Skeletal muscle tissue (tissue), 4 donors: ENCODE measurements around the gene SCN11A. TPM values are rescaled to one million over a fixed set of nuclear protein-coding genes. Genes with fewer than 3 reads are reported as not detected.

ENCODE experiments used
- H3K27ac ChIP-seq: one replicate; pipeline ENCODE4 v1.7.0; 2013; ENCODE audit warnings: mild to moderate bottlenecking, low read depth, low read length, inconsistent platforms
- H3K27me3 ChIP-seq, 3 donors: one replicate each; pipeline ENCODE4 v1.7.0; 2013; ENCODE audit warnings: low read length in 3 of 3; ENCODE audit not compliant: control insufficient read depth in 3 of 3, insufficient read depth in 3 of 3
- H3K36me3 ChIP-seq, 3 donors: one replicate each; pipeline ENCODE4 v1.7.0; 2013; ENCODE audit warnings: low read length in 3 of 3; ENCODE audit not compliant: control insufficient read depth in 3 of 3, insufficient read depth in 3 of 3
- H3K4me1 ChIP-seq, 3 donors: one replicate each; pipeline ENCODE4 v1.7.0; 2013; ENCODE audit warnings: low read length in 3 of 3, mild to moderate bottlenecking in 3 of 3; ENCODE audit not compliant: control insufficient read depth in 3 of 3, insufficient read depth in 3 of 3
- H3K4me3 ChIP-seq, 3 donors: one replicate each; pipeline ENCODE4 v1.7.0; 2013; ENCODE audit warnings: low read length in 3 of 3
- H3K9ac ChIP-seq, 3 donors: one replicate each; pipeline ENCODE4 v1.7.0; 2013; ENCODE audit warnings: low read length in 3 of 3, mild to moderate bottlenecking in 3 of 3, moderate library complexity in 2 of 3, low read depth in 1 of 3
- H3K9me3 ChIP-seq, 3 donors: one replicate each; pipeline ENCODE4 v1.7.0; 2013; ENCODE audit warnings: low read length in 3 of 3; ENCODE audit not compliant: control insufficient read depth in 3 of 3
- total RNA-seq: library from RNA; depleted of rRNA; stranded (reverse); fragments of >200 nt; gene quantifications from one replicate; pipeline ENCODE4 v1.2.3, GENCODE V29; 2014
- donor health status: Osteomylitis.

SCN11A gene
- total RNA-seq, 1 donor from 2014 or later, result 2.6 TPM

DNA sequence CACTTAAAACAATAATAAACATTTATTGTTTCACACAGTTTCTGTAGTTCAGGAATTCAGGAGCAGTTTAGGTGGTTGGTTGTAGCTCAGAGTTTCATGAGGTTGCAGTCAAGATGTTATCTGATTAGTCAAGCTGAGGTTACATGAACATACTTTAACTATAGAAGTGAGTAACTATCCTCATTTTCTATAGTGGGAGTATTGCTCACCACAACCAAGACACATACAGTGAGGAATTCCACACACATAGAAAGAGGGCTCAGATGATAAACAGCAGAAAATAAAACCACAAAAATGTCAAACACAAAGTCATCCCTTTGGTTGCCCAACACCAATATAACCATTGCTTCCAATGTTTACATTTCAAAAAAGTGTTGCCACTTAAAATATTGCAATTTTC lies 13.6 kb downstream of the SCN11A start:
- Histone ChIP-seq H3K36me3 (no peaks in the 10 kb centered on the region), H3K9ac (no peak overlapping the region), H3K4me1 (no peaks in the 10 kb centered on the region), H3K4me3 (no peak overlapping the region), H3K9me3 (peaks cover 0 to 2% (median 0%) of the 10 kb centered on the region in 3 donors), H3K27me3 (no peaks in the 10 kb centered on the region), H3K27ac (no peak overlapping the region)

DNA sequence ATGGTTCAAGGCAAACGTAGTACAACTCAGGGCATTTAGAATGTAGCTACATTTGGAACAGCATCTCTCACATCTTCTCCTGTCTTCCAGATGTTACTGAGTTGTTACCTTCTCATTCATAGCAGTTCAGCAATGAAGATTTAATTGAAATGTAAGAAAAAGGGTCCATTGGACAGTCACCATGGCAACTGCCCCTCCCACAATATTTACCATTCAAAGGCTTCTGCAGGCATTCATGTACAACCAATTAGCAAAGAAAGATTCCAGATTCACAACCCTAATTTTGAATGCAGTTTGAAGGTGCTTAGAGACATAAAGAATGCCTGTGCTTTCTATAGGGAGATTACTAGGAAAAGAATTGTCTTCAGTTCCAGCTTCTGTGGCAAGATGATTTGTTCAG lies 22.2 kb downstream of the SCN11A start:
- H3K27me3 ChIP-seq, result no peaks in the 10 kb centered on the region
- H3K27ac ChIP-seq, result no peak overlapping the region
- no peaks in the 10 kb centered on the region for H3K4me1 ChIP-seq
- no peak overlapping the region for H3K9ac ChIP-seq
- H3K36me3 ChIP-seq, result no peaks in the 10 kb centered on the region
- H3K9me3 ChIP-seq, result no peaks in the 10 kb centered on the region
- no peak overlapping the region for H3K4me3 ChIP-seq

DNA sequence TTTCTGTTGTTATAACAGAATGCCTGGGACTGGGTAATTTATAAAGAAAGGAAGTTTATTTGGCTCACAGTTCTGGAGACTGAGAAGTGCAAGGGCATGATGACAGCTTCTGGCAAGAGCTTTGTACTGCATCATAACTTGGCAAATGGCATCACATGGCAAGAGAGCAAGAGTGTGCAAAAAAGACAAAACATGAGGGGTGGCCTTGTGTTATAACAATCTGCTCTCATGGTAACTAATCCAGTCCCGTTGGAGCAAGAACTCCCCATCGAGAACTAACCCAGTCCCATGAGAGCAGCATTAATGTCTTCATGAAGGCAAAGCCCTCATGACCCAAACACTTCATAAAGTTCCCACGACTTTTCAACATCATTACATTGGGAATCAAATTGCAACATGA lies 23.2 kb downstream of the SCN11A start:
- Histone ChIP-seq H3K36me3 (no peaks in the 10 kb centered on the region), H3K27me3 (no peaks in the 10 kb centered on the region), H3K9me3 (no peaks in the 10 kb centered on the region), H3K4me3 (no peak overlapping the region), H3K9ac (no peak overlapping the region), H3K4me1 (no peaks in the 10 kb centered on the region), H3K27ac (no peak overlapping the region)

DNA sequence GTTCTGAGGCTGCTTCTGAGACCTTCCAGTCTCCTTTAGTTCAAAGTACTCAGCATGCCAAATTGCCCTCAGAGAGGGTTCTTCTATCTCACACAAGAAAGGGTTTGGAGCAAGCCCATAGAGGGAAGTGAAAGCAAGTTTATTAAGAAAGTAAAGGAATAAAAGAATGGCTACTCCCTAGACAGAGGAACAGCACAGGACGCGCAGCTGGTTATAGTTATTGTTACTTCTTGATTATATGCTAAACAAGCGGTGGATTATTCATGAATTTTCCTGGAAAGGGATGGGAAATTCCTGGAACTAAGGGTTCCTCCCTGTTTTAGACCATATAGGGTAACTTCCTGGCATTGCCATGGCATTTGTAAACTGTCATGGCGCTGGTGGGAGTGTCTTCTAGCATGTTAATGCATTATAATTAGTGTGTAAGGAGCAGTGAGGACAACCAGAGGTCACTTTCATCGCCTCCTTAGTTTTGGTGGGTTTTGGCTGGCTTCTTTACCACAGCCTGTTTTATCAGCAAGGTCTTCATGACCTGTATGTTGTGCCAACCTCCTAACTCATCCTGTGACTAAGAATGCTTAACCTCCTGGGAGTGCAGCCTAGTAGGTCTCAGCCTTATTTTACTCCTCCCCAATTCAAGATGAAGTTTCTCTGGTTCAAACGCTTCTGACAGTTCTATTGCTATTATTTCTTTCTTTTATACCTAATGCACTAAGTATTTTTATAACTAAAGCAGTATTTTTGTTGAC lies 26.3 kb downstream of the SCN11A start:
- Histone ChIP-seq H3K4me1 (no peaks in the 10 kb centered on the region), H3K36me3 (no peaks in the 10 kb centered on the region), H3K27ac (no peak overlapping the region), H3K27me3 (no peaks in the 10 kb centered on the region), H3K9ac (no peak overlapping the region), H3K4me3 (no peak overlapping the region), H3K9me3 (no peaks in the 10 kb centered on the region)

DNA sequence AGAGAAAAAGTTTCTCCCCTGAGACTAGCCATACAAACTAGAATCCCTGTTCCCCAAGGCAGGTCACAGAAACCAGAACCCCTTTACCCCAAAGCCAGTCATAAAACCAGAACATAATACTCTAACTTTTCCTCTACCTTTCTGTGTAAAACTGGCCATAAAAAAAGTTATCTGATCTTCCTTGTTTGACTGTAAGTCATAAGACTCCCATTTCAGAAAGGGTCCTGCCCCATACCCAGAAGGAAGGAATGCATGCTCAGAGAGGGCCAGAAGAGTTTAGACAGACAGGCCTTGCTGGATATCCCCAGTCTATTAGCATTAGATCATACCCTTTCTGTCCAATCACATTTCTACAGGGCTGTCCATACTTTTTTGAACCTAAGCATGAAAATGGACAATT lies 27.2 kb downstream of the SCN11A start:
- Histone ChIP-seq H3K9me3 (no peaks in the 10 kb centered on the region), H3K9ac (no peak overlapping the region), H3K27ac (no peak overlapping the region), H3K4me3 (no peak overlapping the region), H3K27me3 (no peaks in the 10 kb centered on the region), H3K36me3 (no peaks in the 10 kb centered on the region), H3K4me1 (no peaks in the 10 kb centered on the region)

DNA sequence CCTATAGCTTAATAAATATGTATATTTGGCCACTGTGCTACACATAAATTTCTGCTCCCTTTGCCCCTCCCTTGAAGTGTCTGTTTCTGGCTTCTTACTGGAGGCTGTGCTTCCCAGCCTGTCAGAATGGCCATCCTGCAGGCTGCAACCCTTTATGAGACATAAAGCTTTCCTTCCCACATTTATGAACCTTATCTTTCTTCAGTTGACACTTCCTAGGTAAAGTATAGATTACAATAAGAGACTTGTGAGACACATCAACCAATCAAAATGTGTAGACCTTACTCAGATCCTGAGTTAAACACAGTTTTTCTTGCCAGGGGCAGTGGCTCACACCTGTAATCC lies 29.5 kb downstream of the SCN11A start:
- no peaks in the 10 kb centered on the region for H3K4me1 ChIP-seq
- no peaks in the 10 kb centered on the region for H3K36me3 ChIP-seq
- H3K4me3 ChIP-seq, result no peak overlapping the region
- H3K9me3 ChIP-seq, result no peaks in the 10 kb centered on the region
- H3K27me3 ChIP-seq, result no peaks in the 10 kb centered on the region
- H3K27ac ChIP-seq, result no peak overlapping the region
- H3K9ac ChIP-seq, result no peak overlapping the region

DNA sequence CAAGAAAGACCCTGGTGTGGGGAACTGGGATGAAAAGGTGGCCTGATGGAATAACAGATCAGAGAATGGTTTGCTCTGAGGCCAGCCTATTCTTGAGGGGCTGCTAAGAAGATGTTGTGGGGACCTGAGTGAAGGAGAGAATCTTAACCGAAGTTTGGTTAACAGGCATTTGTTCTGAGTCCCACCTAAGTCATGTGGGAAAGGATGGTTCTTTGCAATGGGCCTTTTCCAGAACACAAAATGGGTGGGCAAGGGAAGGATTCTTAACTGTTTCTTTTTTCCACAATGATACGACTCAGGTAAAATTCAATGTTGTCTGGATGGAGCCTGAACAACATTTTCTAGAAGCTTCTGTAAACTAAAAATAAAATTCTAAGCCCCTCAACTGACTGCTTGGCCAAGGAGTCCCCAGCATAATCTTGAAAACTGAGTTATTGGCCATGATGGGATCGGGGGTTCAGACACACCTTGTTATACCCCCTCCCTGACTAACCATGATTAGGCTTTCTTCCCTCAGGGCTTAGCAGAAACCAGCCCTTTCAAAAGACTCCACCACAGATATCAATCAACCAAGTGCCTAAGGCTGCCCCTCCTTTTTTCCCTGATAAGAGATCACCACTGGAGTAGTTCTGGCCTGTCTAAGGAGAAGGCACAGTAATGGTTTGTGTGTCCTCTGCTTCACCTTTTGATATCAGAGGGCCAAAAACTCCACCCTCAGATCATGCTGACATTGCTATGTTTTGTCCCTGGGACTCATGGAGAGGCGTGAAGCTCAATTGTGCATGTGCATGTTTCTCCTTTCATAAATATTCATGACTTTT lies 30.1 kb downstream of the SCN11A start:
- Histone ChIP-seq H3K27ac (no peak overlapping the region), H3K9ac (no peak overlapping the region), H3K4me1 (no peaks in the 10 kb centered on the region), H3K36me3 (no peaks in the 10 kb centered on the region), H3K4me3 (no peak overlapping the region), H3K9me3 (no peaks in the 10 kb centered on the region), H3K27me3 (no peaks in the 10 kb centered on the region)

DNA sequence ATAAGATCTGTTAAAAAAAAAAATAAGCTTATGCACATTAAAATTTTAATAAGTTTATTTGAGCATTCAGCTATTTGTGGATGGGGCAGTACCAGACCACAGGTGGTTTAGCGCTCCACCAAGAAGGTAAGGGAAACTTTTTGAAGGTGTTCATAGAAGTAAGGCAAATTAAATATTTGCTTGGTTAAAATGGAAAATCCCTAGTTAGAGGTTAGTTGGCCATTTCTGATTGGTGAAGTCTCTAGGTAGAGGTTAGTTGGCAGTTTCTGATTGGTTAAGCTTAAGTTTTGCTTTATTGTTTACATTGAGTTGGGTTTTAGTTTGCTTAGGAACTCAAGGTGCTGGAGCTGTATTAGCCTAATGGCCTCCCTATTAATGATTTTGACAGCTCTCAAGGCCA lies 30.7 kb downstream of the SCN11A start:
- H3K9me3 ChIP-seq, result no peaks in the 10 kb centered on the region
- no peaks in the 10 kb centered on the region for H3K27me3 ChIP-seq
- H3K9ac ChIP-seq, result no peak overlapping the region

DNA sequence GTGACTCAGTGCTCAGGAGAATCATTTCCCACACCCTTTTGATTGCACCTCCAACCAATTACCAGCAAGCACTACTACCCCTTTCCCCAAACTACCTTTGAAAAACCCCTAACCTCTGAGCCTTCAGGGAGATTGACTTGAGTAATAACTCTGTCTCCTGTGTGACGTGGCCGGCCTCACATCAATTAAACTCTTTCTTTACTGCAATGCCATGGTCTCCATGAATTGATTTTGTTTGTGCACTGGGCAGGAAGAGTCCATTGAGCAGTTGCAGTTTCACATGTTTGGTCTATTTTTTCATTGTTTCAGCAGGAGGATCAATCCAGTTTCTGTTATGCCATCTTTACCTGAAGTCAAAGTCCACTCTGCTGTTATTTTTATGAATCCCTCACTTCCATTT lies 32.4 kb downstream of the SCN11A start:
- H3K9ac ChIP-seq, result no peak overlapping the region
- no peak overlapping the region for H3K27ac ChIP-seq
- no peaks in the 10 kb centered on the region for H3K9me3 ChIP-seq

More for the DNA sequence above, 30.7 kb downstream of the SCN11A start:
- Histone ChIP-seq H3K27ac (no peak overlapping the region), H3K4me1 (no peaks in the 10 kb centered on the region), H3K4me3 (no peak overlapping the region), H3K36me3 (no peaks in the 10 kb centered on the region)

DNA sequence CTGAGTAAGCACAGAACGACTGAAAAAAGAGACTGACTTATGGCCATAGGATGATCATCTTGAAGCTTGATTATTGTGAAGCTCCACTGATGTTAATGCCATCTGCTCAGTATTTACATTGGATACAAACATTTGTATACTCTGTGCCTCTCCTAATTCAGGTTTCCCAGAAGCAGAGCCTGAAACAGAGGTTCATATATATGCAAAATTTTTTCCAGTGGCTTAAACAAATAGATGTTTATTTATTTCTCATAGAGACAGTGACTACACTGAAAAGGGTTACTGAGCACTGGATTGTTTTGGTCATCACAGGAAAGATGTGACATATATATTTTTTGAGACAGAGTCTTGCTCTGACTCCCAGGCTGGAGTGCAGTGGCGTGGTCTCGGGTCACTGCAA lies 36.3 kb downstream of the SCN11A start:
- no peaks in the 10 kb centered on the region for H3K36me3 ChIP-seq
- no peaks in the 10 kb centered on the region for H3K4me1 ChIP-seq
- no peak overlapping the region for H3K4me3 ChIP-seq
- no peaks in the 10 kb centered on the region for H3K27me3 ChIP-seq
- no peak overlapping the region for H3K27ac ChIP-seq
- no peaks in the 10 kb centered on the region for H3K9me3 ChIP-seq
- no peak overlapping the region for H3K9ac ChIP-seq

More for the DNA sequence above, 32.4 kb downstream of the SCN11A start:
- no peaks in the 10 kb centered on the region for H3K4me1 ChIP-seq
- no peak overlapping the region for H3K4me3 ChIP-seq
- H3K27me3 ChIP-seq, result no peaks in the 10 kb centered on the region
- no peaks in the 10 kb centered on the region for H3K36me3 ChIP-seq
